Fibroblast of villous mesenchyme (primary cell): Measurements from ENCODE around the gene MPRIP. TPM values are rescaled to one million over a fixed set of nuclear protein-coding genes. Genes with fewer than 3 reads are reported as not detected.

ENCODE experiments used
- DNase-seq: peaks from one replicate; pipeline ENCODE4 v3.0.0-alpha.2; 2010; ENCODE audit warnings: low read depth
- H3K4me3 ChIP-seq: 2 replicates; pipeline ENCODE4 v1.5.1; 2011; ENCODE audit warnings: low read depth, mild to moderate bottlenecking, low read length
- CTCF ChIP-seq: IDR thresholded peaks from 2 replicates; pipeline ENCODE4 v1.5.1; 2012; ENCODE audit warnings: low read depth, mild to moderate bottlenecking, low read length; ENCODE audit not compliant: insufficient read depth
- total RNA-seq: library from RNA; depleted of rRNA; stranded (reverse); fragments of >200 nt; gene quantifications from 2 replicates; pipeline ENCODE4 v1.2.3, GENCODE V29; 2012

MPRIP gene
- total RNA-seq, 1 donor: 178 TPM

- no peak for DNase-seq
- TF ChIP-seq CTCF: no peak
- H3K4me3 ChIP-seq: no peak overlapping the region
Measured at GRCh38 chr17:17213775-17214174, 171.5 kb downstream of the MPRIP start.

- no peak overlapping the region for H3K4me3 ChIP-seq
- no peak for TF ChIP-seq CTCF
- no peak for DNase-seq
Measured at GRCh38 chr17:17214646-17215436, 172.6 kb downstream of the MPRIP start.

DNA sequence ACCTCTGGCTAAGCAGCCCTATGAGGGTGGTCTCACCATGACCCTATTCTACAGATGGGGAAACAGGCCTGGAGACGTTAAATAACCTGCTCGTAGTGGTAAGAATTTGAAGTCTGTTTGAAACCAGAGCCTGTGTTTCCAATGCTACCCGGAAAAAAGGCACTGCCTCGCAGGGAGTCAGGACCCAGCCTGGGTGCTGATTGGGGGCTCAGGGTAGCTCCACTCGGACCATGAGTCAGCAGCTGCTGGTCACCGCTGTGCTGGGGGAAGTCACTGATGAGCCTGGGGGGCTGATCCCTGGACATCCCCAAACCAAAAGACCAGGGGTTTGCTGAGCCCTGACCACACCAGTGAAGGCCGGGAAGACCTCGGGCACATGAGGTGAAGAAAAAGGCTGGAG, 173.3 kb downstream of the MPRIP start:
- DNase-seq: no peak
- TF ChIP-seq CTCF: no peak

DNA sequence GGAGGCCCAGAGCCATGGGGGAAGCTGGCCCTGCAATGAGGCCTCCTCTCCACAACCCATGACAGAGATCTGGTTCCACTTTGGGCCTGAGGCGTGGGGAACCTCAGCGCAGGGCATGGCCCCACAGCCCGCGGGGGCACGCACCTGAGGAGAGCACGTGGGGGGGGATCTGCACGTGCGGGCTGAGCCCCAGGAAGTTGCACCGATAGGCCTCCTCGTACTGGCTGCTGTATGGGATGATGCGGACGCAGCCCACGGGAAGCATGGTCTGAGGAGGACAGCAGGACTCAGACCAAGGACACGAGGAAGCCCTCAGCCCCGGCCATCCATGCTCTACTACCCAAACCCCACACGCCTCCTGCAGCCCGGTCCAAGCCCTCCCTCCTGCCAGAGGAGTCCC, 174.0 kb downstream of the MPRIP start:
- DNase-seq: no peak
- TF ChIP-seq CTCF: no peak
- H3K4me3 ChIP-seq: no peak overlapping the region

More for the DNA sequence above, 173.3 kb downstream of the MPRIP start:
- no peak overlapping the region for H3K4me3 ChIP-seq

DNA sequence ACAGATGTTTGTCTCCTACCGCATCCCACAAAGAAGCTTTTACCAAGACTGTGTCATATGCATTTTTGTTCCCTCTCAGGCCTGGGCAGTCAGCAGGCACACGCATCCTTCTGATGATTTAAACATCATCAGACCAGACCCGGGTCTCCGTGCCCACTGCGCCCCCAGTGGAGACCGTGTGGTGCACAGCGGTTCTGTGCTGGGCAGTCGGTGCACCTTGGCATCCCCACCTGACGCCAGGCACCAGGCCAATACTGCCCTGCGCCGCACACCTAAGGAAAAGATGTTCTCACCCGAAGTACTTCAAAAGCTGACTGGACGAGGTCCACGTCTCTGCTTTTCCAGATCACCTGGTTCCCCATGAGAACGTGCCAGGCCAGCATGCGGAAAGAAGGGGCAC, 174.5 kb downstream of the MPRIP start:
- no peak overlapping the region for H3K4me3 ChIP-seq
- no peak for TF ChIP-seq CTCF
- DNase-seq: no peak

- no peak for DNase-seq
- no peak overlapping the region for H3K4me3 ChIP-seq
Measured at GRCh38 chr17:17217995-17218394, 175.7 kb downstream of the MPRIP start.

More at GRCh38 chr17:17217995-17218394, 175.7 kb downstream of the MPRIP start:
- no peak for TF ChIP-seq CTCF
